HG03135 (cell line): ENCODE data around the gene KRT15.
"Not testable (repeated sequence)": the region's sequence is repeated elsewhere in the genome, so short reads cannot be mapped to it uniquely, and the experiment has no call there.

Experiments used
- ATAC-seq: cut with Tn5 transposase; IDR thresholded peaks from one replicate; pipeline ENCODE4 v1.9.1; 2021; ENCODE audit warnings: mild to moderate bottlenecking, moderate library complexity; ENCODE audit not compliant: unreplicated experiment

KRT15 gene

GRCh38 chr17:41544935-41545334 is 26.2 kb upstream of the KRT15 start:
- no peak for ATAC-seq

DNA sequence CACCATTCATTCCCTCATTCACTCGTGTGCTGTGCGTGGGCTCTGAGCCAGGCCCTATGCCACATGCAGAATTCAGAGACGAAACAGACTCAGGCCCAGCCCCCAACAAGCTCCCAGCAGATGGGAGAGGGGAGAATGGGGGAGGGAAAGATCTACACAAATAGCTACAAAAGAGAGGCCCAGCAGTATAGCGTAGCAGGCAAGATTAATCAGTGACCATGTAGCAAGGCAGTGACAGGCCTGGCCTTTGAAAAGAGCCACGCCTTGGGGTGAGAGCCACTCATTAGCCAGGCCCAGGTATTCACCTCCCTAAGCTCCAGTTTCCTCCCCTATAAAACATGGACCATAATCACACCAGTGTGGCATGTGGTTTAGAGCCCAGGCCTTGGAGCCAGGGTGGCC is 25.8 kb upstream of the KRT15 start:
- ATAC-seq: no peak

GRCh38 chr17:41542786-41543185 is 24.1 kb upstream of the KRT15 start:
- not testable (repeated sequence) for ATAC-seq

DNA sequence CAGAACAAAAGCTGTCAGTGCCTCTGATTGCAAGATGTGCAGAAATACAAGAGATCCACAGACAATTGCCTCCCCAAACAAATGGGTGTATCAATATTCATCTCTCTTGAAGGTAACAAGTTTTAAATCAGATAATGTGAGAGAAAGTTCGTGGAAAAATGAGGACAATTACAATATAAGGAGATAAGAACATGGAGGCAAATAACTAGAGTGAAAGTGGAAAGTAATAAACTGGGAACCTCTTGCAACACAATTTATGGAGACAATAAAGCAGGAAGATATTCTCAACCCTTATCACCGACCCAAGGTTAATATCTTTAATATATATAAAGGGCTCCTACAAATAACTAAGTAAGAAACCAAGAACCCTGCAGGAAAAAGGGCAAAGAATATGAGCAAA is 23.7 kb upstream of the KRT15 start:
- no peak for ATAC-seq

DNA sequence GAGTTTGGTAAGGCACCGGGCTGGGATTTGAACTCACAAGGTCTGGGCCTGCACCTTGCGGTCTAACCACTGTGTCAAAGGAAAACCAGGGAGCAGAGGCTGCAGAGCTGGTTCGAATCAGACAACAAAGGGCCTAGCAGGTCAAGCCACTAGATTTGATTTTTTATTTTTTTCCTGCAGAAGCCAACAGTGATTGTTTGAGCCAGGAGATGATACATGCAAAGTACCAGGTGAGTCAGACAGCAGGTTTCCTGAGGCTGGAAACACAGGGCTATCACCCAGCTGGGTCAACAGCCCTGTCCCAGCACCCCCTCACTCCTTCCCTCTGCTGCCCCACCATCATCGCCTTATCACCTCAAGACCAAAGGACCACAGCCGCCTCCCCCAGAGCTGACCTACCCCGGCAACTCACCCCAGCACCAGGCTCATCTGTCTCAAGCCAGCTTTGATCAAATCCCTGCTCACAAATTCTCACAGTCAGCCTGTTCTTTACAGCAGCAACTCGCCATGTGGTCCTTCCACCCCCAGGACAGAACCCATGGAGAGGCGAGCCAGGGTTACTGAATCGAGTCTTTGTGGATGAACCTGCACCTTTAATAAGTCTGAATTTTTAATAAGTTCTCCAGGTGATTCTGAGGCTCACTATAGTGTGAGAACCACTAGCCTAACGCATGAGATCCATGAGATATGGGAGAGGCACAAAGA is 22.4 kb upstream of the KRT15 start:
- no peak for ATAC-seq

GRCh38 chr17:41539979-41540701 is 21.4 kb upstream of the KRT15 start:
- ATAC-seq: no peak

GRCh38 chr17:41539071-41539492 is 20.4 kb upstream of the KRT15 start:
- no peak for ATAC-seq

DNA sequence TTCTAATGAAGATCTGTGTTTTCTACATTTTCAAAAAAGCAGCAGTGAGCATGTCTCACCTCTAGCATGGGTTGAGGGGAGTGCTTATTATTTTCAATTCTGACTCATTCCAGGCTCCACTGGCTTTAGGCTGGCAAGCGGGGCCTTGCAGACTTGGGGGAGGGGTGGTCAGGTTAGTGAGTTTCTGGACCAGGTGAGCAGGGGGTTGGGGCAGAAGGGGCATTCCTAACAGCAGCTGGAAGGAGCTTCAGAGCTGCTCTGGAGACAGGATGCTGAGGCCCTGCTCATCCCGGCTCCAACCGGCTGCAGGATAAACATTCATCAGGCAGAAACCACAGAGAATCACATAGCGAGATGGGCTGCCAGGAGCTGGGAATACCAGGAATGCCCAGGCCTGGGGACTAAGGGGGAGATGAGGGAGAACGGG is 19.9 kb upstream of the KRT15 start:
- no peak for ATAC-seq

DNA sequence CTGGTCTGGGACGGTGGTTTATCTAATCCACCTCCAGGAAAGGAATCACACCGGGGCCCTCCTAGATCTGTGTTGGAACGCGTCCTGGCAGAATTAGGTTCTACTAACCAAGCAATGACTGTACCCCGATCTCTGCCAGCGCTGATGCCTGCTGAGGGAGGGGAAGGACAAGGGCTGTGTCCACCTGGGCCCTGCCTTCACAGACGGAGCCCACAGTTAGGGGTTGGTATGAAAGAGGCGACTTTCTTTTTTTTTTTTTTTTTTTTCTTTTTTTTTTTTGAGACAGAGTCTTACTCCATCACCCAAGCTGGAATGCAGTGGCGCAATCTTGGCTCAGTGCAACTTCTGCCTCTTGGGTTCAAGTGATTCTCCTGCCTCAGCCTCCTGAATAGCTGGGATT is 19.3 kb upstream of the KRT15 start:
- no peak for ATAC-seq

- no peak for ATAC-seq
Observed at GRCh38 chr17:41537614-41537954, 18.9 kb upstream of the KRT15 start.

GRCh38 chr17:41536741-41537613 is 18.3 kb upstream of the KRT15 start:
- no peak for ATAC-seq

DNA sequence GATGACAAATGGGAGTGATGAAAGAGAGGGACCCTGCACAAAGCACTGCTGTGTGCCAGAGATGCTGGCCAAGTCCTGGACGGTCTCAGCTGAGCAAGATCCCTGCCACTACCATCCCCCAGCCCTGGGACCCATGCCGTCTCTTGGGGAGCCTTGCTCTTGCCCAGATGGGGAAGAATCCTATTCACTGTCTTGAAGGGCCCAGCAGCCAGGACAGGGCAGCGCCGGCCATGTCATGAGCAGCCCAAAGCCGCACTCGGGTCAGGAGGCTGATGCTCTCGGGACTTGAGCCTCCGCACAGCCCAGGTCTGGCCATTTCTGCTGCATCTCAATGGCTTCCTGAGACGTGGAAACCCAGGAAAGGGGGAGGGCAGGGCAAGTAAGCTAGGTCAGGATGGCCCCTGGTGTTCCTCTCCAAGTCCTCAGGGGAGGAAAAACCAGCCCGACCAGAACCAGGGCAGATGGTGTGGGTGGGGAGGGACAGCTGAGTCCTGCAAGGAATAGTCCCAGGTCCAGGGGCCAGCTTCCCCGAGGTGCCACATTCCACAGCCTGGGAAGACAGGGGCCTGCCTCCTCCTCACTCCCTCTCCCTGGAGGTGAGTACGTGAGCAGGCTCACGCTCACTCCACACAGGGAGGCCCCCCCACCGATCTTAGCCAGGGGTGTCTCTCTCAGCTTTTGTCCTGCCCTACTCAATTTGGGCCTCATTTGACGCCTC is 17.2 kb upstream of the KRT15 start:
- no peak for ATAC-seq

DNA sequence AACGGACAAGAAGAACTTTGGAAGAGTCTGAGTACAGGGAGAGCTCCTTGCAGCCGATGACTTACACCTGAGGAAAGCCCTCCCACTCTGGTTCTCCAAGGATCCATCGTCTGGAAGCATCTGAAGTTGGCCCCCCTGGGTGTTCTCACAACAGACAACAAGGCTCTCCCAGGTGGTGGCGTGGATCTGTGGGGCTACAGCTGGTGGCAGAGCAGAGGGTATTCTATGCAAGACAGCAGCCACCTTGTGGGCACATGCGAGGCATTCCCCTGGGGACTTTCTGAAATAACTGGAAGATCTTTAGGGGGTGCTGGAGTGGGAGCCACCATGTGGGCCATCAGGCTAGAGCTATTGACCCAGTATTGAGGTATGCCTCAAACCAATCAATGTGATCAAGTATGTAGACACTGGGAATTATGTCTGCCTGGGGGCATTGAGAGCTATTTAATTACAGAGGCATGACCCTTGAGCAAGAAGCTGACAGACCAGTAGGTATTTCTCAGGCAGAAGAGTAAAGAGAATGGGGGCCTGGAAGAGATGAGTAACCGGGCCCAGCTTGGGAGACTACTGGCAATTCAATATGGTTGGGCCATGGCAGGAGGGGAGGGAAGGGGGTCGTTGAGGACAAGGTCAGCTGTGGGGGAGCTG is 16.3 kb upstream of the KRT15 start:
- no peak for ATAC-seq

DNA sequence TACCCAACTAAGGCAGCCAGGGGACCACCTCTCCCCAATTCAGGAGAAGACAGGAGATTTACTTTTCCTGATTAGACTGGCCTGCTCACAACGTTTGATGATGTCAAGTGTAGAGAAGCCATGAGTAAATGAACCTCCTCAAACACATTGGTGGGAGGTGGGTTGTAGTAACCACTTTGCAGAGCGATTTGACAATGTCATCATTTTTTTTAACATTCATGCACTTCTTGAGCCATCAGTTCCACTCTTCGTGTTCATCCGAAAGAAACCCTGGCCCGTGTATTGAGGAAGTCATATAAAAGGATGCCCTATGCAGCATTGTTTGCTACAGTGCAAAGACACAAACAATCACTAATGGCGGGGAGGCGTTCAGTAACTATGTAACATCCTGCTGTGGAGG is 14.9 kb upstream of the KRT15 start:
- ATAC-seq: no peak

GRCh38 chr17:41532947-41533570 is 14.4 kb upstream of the KRT15 start:
- no peak for ATAC-seq

GRCh38 chr17:41531993-41532392 is 13.3 kb upstream of the KRT15 start:
- ATAC-seq: no peak

DNA sequence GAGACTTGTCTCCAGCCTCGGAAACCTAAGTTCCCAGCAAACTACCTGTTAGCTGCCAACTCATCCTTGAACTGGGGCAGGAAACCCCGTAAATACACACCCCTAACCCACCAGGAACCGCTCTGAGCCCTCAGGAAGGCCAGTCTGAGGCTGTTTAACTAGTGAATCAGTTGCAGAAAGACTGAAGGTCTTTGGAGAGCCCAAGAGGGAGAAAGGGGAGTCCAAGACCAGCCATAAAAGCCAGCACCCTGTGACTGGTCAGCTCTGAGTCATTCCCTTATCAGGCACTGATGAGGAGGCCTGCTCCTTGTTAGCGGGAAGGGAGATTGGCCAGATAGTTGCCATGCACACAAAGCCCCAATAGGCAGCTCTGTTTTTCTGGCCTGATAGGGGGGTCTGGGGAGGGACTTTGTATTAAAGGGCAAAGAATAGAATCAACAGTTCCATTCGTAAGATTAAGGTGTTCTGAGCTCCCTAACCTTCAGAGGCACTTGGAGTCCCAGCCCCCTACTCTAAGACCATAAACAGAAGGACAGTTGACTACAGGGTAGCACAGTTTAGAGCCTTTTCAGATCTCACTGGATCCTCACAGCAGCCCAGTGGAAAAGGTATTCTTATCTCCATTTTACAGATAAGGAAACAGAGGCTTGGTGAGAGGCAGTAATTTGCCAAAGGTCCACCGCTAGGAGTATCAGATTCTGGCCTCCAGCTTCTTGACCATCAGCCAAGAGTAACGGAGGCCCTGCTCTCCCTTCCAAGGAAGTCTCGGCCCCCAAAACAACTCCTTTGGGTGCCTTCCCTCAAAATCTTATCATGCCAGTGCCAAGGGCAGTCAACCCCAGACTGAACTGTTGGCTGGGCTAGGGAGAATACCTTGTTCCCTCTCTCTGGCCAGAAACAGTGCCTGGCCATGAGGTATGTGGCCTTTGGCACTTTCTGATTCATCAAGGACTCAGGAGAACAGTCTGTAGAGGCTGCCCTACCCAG is 11.7 kb upstream of the KRT15 start:
- ATAC-seq: no peak

DNA sequence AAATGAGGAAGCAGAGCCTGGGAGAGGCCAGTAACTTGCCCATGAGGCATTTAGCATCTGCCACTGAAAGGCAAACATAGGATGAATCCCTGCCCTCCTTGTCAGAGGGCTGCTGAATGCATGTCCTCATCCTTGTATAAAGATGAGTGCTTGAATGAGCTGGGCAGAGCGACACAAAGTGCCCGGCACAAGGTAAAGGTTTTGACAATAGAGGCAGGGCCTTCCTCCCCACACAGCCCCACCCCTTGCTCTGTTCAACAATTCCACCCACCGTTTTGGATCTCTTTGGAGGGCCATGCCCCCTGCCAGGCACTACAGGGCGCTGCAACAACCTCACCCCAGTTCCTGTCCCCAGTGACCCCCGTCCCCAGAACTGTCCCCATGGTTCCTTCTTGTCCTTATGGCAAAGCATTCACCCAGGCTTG is 10.8 kb upstream of the KRT15 start:
- no peak for ATAC-seq

- no peak for ATAC-seq
Observed at GRCh38 chr17:41528959-41529353, 10.3 kb upstream of the KRT15 start.
